B cell (primary cell): Measurements from ENCODE around the gene AHCTF1. TPM values are rescaled to one million over a fixed set of nuclear protein-coding genes. Genes with fewer than 3 reads are reported as not detected.

Source experiments
- ATAC-seq: fragments of 200-7000 bp; cut with Tn5 transposase; one replicate; pipeline ENCODE4 v1.10.0; 2021; ENCODE audit warnings: low read depth, mild to moderate bottlenecking, moderate number of reproducible peaks, moderate library complexity
- CTCF ChIA-PET: fragments of 350-600 bp; sonication (Branson Sonifier 250); formaldehyde crosslinking; loops from one replicate; lab custom pipeline; 2021; ENCODE audit warnings: antibody characterized with exemption, inconsistent platforms; lab: Charles Lee
- POLR2A ChIA-PET: fragments of 350-600 bp; sonication (Branson Sonifier 250); formaldehyde crosslinking; loops from one replicate; lab custom pipeline; 2021; ENCODE audit warnings: antibody characterized with exemption; lab: Charles Lee
- DNase-seq: peaks from one replicate; pipeline ENCODE4 v3.0.0; 2013
- H2AFZ ChIP-seq: 2 replicates; pipeline ENCODE4 v1.6.1; 2012; ENCODE audit warnings: mild to moderate bottlenecking, low read depth, low read length; ENCODE audit not compliant: insufficient read depth, poor library complexity, severe bottlenecking
- H3K27ac ChIP-seq, 2 donors: 1 replicate in 1 of 2; 2 replicates in 1 of 2; pipeline ENCODE4 v1.5.1; 2012 to 2013; ENCODE audit warnings: low read length in 2 of 2, mild to moderate bottlenecking in 2 of 2, moderate library complexity in 1 of 2
- H3K27me3 ChIP-seq, 4 experiments: fragments of 200-600 bp in 1 of 4; sonication (generic) in 1 of 4; replicated peaks in 1 of 4; 1 replicate in 2 of 4; 2 replicates in 2 of 4; pipeline versions ENCODE4 v1.6.1 to v1.7.0; 2013 to 2016; ENCODE audit warnings: low read length in 3 of 4, mild to moderate bottlenecking in 2 of 4, mixed read lengths in 1 of 4, moderate library complexity in 1 of 4; ENCODE audit not compliant: insufficient read depth in 4 of 4, control insufficient read depth in 3 of 4; ENCODE audit errors: control extremely low read depth in 1 of 4
- H3K36me3 ChIP-seq, 2 experiments: replicated peaks in 1 of 2; 1 replicate in 1 of 2; 2 replicates in 1 of 2; pipeline versions ENCODE4 v1.6.1 to v1.7.1; 2013; ENCODE audit warnings: low read length in 1 of 2; ENCODE audit not compliant: insufficient read depth in 2 of 2, control insufficient read depth in 1 of 2; ENCODE audit errors: control extremely low read depth in 1 of 2, extremely low read depth in 1 of 2
- H3K4me1 ChIP-seq, 2 donors: fragments of 200-600 bp in 1 of 2; sonication (generic) in 1 of 2; 1 replicate in 1 of 2; 2 replicates in 1 of 2; pipeline versions ENCODE4 v1.5.1 to v1.6.1; 2013 to 2017; ENCODE audit warnings: low read length in 2 of 2; ENCODE audit not compliant: control insufficient read depth in 2 of 2, insufficient read depth in 2 of 2
- H3K4me2 ChIP-seq: replicated peaks from 2 replicates; pipeline ENCODE3; 2012; ENCODE audit warnings: mild to moderate bottlenecking, low read depth, low read length; ENCODE audit not compliant: poor library complexity, severe bottlenecking
- H3K4me3 ChIP-seq, 5 experiments: fragments of 200-600 bp in 1 of 5; sonication (generic) in 1 of 5; 1 replicate in 3 of 5; 2 replicates in 2 of 5; pipeline versions ENCODE4 v1.5.1 to v1.7.0; 2011 to 2016; ENCODE audit warnings: low read length in 4 of 5, mild to moderate bottlenecking in 4 of 5, low read depth in 2 of 5, control low read depth in 1 of 5, moderate library complexity in 1 of 5; ENCODE audit not compliant: insufficient read depth in 1 of 5; ENCODE audit errors: control extremely low read depth in 1 of 5, extremely low read depth in 1 of 5
- H3K79me2 ChIP-seq: fragments of 200-600 bp; sonication (generic); one replicate; pipeline ENCODE4 v1.6.0; 2016; ENCODE audit warnings: low read length; ENCODE audit not compliant: control insufficient read depth, insufficient read depth
- H3K9ac ChIP-seq: fragments of 200-600 bp; sonication (generic); 2 replicates; pipeline ENCODE4 v1.6.1; 2017; ENCODE audit warnings: mild to moderate bottlenecking, low read length, moderate library complexity
- H3K9me3 ChIP-seq, 3 donors: one replicate each; pipeline versions ENCODE4 v1.6.1 to v1.7.1; 2013; ENCODE audit warnings: low read length in 2 of 3; ENCODE audit not compliant: control insufficient read depth in 2 of 3, insufficient read depth in 1 of 3; ENCODE audit errors: control extremely low read depth in 1 of 3
- H4K20me1 ChIP-seq: 2 replicates; pipeline ENCODE4 v1.6.0; 2012; ENCODE audit warnings: mild to moderate bottlenecking, low read length; ENCODE audit not compliant: insufficient read depth, control insufficient read depth, poor library complexity, severe bottlenecking
- H3K27ac Mint-ChIP-seq: one replicate; pipeline ENCODE4 v1.8.0; 2021; ENCODE audit warnings: mixed read lengths
- H3K27me3 Mint-ChIP-seq: one replicate; pipeline ENCODE4 v1.8.0; 2021; ENCODE audit warnings: mixed read lengths
- H3K4me1 Mint-ChIP-seq: one replicate; pipeline ENCODE4 v1.8.0; 2021; ENCODE audit warnings: mixed read lengths
- H3K4me3 Mint-ChIP-seq: one replicate; pipeline ENCODE4 v1.8.0; 2021; ENCODE audit warnings: mixed read lengths
- H3K9me3 Mint-ChIP-seq: one replicate; pipeline ENCODE4 v1.8.0; 2022; ENCODE audit warnings: mixed read lengths; ENCODE audit not compliant: insufficient read depth
- CTCF ChIP-seq: fragments of 200-600 bp; IDR thresholded peaks from one replicate; pipeline ENCODE4 v1.8.0; 2022; ENCODE audit warnings: antibody characterized with exemption, mild to moderate bottlenecking
- EZH2 ChIP-seq: IDR thresholded peaks from 2 replicates; pipeline ENCODE4 v1.6.1; 2012; ENCODE audit warnings: borderline replicate concordance, low read depth, mild to moderate bottlenecking, moderate library complexity, low read length; ENCODE audit not compliant: insufficient read depth, poor library complexity, severe bottlenecking
- WGBS: methylation state at CpG from one replicate; pipeline ENCODE4 v1.1.5; 2013; ENCODE audit warnings: missing lambda C conversion rate; ENCODE audit not compliant: insufficient coverage; 5-methylcytosine and 5-hydroxymethylcytosine counted together
- intact Hi-C: fragments of 100-400 bp; cut with micrococcal nuclease; formaldehyde crosslinking; loops from one replicate; pipeline ENCODE4 v1.10.0; 2022
- polyA plus RNA-seq: library from polyadenylated mRNA; depleted of rRNA; stranded (reverse); fragments of >200 nt; gene quantifications from 2 replicates; pipeline ENCODE4 v1.2.3, GENCODE V29; 2012
- total RNA-seq, 2 donors: library from RNA; stranded (reverse); fragments of 120-200 nt in 1 of 2; gene quantifications; 1 replicate in 1 of 2; 2 replicates in 1 of 2; pipeline versions ENCODE4 v1.2.3 to v1.2.4, GENCODE V29; 2013 to 2022

Gene AHCTF1
- total and polyA plus RNA-seq, 2 donors (not counting 1 experiment from before 2014, with no cell fraction given): 8.6 to 34.8 TPM

- no peaks in the 10 kb centered on the region for H3K79me2 ChIP-seq
- Mint-ChIP-seq H3K27ac (no peak overlapping the region), H3K9me3 (peaks cover 18% of the 10 kb centered on the region), H3K4me3 (no peak overlapping the region), H3K27me3 (no peaks in the 10 kb centered on the region), H3K4me1 (no peaks in the 10 kb centered on the region)
- no peak for DNase-seq
- WGBS: 100% methylated on average over 6 of the region's 6 CpGs
- POLR2A ChIA-PET: no interaction called here
- ATAC-seq: no peak
- H3K9ac ChIP-seq: no peak overlapping the region
- no peaks in the 10 kb centered on the region for H3K36me3 ChIP-seq
- no peaks in the 10 kb centered on the region for H4K20me1 ChIP-seq
- H3K4me2 ChIP-seq: no peak overlapping the region
- CTCF ChIA-PET: no interaction called here
- no peaks in the 10 kb centered on the region for H3K27me3 ChIP-seq
- H2AFZ ChIP-seq: no peak overlapping the region
- intact Hi-C loops: no loop called here
- no peak overlapping the region for H3K27ac ChIP-seq
- H3K4me1 ChIP-seq: no peaks in the 10 kb centered on the region
- TF ChIP-seq EZH2: no peak
- TF ChIP-seq CTCF: no peak
- no peak overlapping the region for H3K4me3 ChIP-seq
- peaks cover 1 to 39% (median 24%) of the 10 kb centered on the region in 3 donors for H3K9me3 ChIP-seq
Observed at GRCh38 chr1:246978785-246979184, 47.0 kb upstream of the AHCTF1 start.

- no peaks in the 10 kb centered on the region for H3K4me1 Mint-ChIP-seq
- H3K27me3 ChIP-seq: no peaks in the 10 kb centered on the region
- no peak overlapping the region for H3K4me3 ChIP-seq
- H4K20me1 ChIP-seq: no peaks in the 10 kb centered on the region
- H3K27me3 Mint-ChIP-seq: no peaks in the 10 kb centered on the region
- POLR2A ChIA-PET: no interaction called here
- WGBS: 100% methylated on average over 2 of the region's 2 CpGs
- H3K9ac ChIP-seq: no peak overlapping the region
- ATAC-seq (no peak), DNase-seq (no peak)
- intact Hi-C loops: no loop called here
- H3K36me3 ChIP-seq: no peaks in the 10 kb centered on the region
- H3K4me2 ChIP-seq: no peak overlapping the region
- CTCF ChIA-PET: no interaction called here
- peaks cover 18% of the 10 kb centered on the region for H3K9me3 Mint-ChIP-seq
- peaks cover 1 to 34% (median 22%) of the 10 kb centered on the region in 3 donors for H3K9me3 ChIP-seq
- H3K4me1 ChIP-seq: no peaks in the 10 kb centered on the region
- no peaks in the 10 kb centered on the region for H3K79me2 ChIP-seq
- no peak overlapping the region for H3K27ac ChIP-seq
- H3K27ac Mint-ChIP-seq: no peak overlapping the region
- TF ChIP-seq CTCF (no peak), EZH2 (no peak)
- H2AFZ ChIP-seq: no peak overlapping the region
- no peak overlapping the region for H3K4me3 Mint-ChIP-seq
Observed at GRCh38 chr1:246978281-246978680, 46.5 kb upstream of the AHCTF1 start.
